ENCODE data around the gene RAB3D. TPM values are rescaled to one million over a fixed set of nuclear protein-coding genes. Genes with fewer than 3 reads are reported as not detected.

Gene RAB3D
- total and polyA plus RNA-seq, 2 of the 4 experiments (the other 2 are of a cell fraction), result 4.8 to 5.5 TPM

DNA sequence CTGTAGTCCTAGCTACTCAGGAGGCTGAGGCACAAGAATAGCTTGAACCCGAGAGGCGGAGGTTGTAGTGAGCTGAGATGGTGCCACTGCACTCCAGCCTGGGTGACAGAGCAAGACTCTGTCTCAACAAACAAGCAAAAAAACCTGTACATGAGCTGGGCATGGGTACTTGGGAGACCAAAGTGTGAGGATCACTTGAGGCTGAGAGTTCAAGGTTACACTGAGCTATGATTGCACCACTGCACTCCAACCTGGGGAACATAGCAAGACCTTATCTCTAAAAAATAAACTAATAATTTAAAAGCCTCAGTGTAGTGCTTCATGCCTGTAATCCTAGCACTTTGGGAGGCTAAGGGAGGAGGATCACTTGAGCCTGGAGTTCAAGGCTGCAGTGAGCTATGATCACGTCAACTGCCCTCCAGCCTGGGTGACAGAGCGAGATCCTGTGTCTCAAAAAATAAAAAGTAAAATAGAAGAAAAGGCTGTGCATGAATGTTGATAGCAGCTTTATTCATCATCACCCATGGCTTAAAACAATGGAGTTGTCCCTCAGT is 64.8 kb downstream of the RAB3D start:
- Histone ChIP-seq H4K8ac (ENCODE audit: low read depth in 2 of 2, low read length in 2 of 2) (no peak overlapping the region), H4K5ac (ENCODE audit: low read depth, low read length) (no peak overlapping the region), H2AK9ac (replicated peaks; ENCODE audit: low read depth, low read length, poor library complexity) (no peak overlapping the region), H2BK120ac (ENCODE audit: low read depth, low read length) (no peak overlapping the region), H3K56ac (ENCODE audit: extremely low read depth, insufficient read depth, low read length) (no peak overlapping the region), H2AK5ac (ENCODE audit: low read depth, low read length) (no peak overlapping the region), H3K23ac (ENCODE audit: low read depth, low read length) (no peak overlapping the region), H3K9ac (ENCODE audit: low read depth, low read length) (no peak overlapping the region), H3K4ac (ENCODE audit: low read depth, low read length) (no peak overlapping the region), H2BK20ac (ENCODE audit: low read depth, low read length) (no peak overlapping the region), H3K4me2 (ENCODE audit: low read depth, low read length) (no peak overlapping the region), H3K14ac (replicated peaks; ENCODE audit: low read depth, low read length) (no peak overlapping the region), H3K36me3 (ENCODE audit: control insufficient read depth, insufficient read depth, low read length) (no peaks in the 10 kb centered on the region), H2BK15ac (ENCODE audit: low read depth, low read length) (no peak overlapping the region), H3K9me1 (ENCODE audit: insufficient read depth, low read length) (no peaks in the 10 kb centered on the region), H3K18ac (ENCODE audit: low read depth, low read length) (no peak overlapping the region), H3K27me3 (ENCODE audit: control insufficient read depth, insufficient read depth, low read length) (peaks cover 3% of the 10 kb centered on the region), H4K20me1 (ENCODE audit: insufficient read depth, low read length) (no peaks in the 10 kb centered on the region), H2BK5ac (ENCODE audit: low read depth, low read length, poor library complexity, severe bottlenecking) (no peak overlapping the region), H3K79me1 (ENCODE audit: low read depth in 1 of 2, low read length in 2 of 2) (no peaks in the 10 kb centered on the region), H3K4me3 (ENCODE audit: insufficient read depth, low read depth, low read length) (no peak overlapping the region), H4K91ac (ENCODE audit: insufficient read depth, low read depth, low read length) (no peak overlapping the region), H3K27ac (ENCODE audit: insufficient read depth, low read length) (no peak overlapping the region), H3K4me1 (ENCODE audit: control insufficient read depth, insufficient read depth, low read length) (peaks cover 3% of the 10 kb centered on the region; the same call in 1 of the 2 replicates), H2AFZ (replicated peaks; ENCODE audit: low read length, poor library complexity) (no peak overlapping the region), H3K9me3 (ENCODE audit: control insufficient read depth, insufficient read depth, low read length) (no peaks in the 10 kb centered on the region)
- ATAC-seq (ENCODE audit: low read depth), result no peak
- intact Hi-C loops (cut with micrococcal nuclease) (no loop called here), in situ Hi-C loops (cut with MboI; ENCODE audit: low sequenced_read_pairs) (no loop called here), dilution Hi-C loops (cut with HindIII; ENCODE audit: low sequenced_read_pairs, unreplicated experiment) (no loop called here)
- no peak for TF ChIP-seq BHLHE40 (IDR thresholded peaks at IDR 0.05; ENCODE audit: low read depth, low read length)
- no peak for TF ChIP-seq RAD21 (IDR thresholded peaks at IDR 0.05; ENCODE audit: low read length)
- TF ChIP-seq NFE2L2 (IDR thresholded peaks at IDR 0.05; ENCODE audit: low read depth, low read length), result no peak
- no peak for TF ChIP-seq POLR2A (IDR thresholded peaks at IDR 0.05; ENCODE audit: low read depth, low read length)
- TF ChIP-seq, protein P1, sequence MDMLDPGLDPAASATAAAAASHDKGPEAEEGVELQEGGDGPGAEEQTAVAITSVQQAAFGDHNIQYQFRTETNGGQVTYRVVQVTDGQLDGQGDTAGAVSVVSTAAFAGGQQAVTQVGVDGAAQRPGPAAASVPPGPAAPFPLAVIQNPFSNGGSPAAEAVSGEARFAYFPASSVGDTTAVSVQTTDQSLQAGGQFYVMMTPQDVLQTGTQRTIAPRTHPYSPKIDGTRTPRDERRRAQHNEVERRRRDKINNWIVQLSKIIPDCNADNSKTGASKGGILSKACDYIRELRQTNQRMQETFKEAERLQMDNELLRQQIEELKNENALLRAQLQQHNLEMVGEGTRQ (IDR thresholded peaks at IDR 0.05; ENCODE audit: low read depth, low read length), result no peak
- TF ChIP-seq CEBPB (IDR thresholded peaks at IDR 0.05; ENCODE audit: low read depth, low read length), result no peak
- no peak for TF ChIP-seq MXI1 (IDR thresholded peaks at IDR 0.05; ENCODE audit: borderline replicate concordance, low read depth, low read length)
- TF ChIP-seq, protein P2, sequence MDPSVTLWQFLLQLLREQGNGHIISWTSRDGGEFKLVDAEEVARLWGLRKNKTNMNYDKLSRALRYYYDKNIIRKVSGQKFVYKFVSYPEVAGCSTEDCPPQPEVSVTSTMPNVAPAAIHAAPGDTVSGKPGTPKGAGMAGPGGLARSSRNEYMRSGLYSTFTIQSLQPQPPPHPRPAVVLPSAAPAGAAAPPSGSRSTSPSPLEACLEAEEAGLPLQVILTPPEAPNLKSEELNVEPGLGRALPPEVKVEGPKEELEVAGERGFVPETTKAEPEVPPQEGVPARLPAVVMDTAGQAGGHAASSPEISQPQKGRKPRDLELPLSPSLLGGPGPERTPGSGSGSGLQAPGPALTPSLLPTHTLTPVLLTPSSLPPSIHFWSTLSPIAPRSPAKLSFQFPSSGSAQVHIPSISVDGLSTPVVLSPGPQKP (IDR thresholded peaks at IDR 0.05; ENCODE audit: borderline replicate concordance, low read depth, low read length), result no peak
- no peak for TF ChIP-seq MAFK (IDR thresholded peaks at IDR 0.05; ENCODE audit: low read depth, low read length)
- TF ChIP-seq RFX5 (IDR thresholded peaks at IDR 0.05; ENCODE audit: low read depth, low read length), result no peak
- TF ChIP-seq CHD1 (IDR thresholded peaks at IDR 0.05; ENCODE audit: low read depth, low read length), result no peak
- no peak for TF ChIP-seq SMC3 (IDR thresholded peaks at IDR 0.05; ENCODE audit: low read depth, low read length)
- no peak for TF ChIP-seq FOS (IDR thresholded peaks at IDR 0.05; ENCODE audit: low read depth, low read length)
- no peak for TF ChIP-seq RCOR1 (IDR thresholded peaks at IDR 0.05; ENCODE audit: insufficient replicate concordance, low read length)
- TF ChIP-seq, protein P3, sequence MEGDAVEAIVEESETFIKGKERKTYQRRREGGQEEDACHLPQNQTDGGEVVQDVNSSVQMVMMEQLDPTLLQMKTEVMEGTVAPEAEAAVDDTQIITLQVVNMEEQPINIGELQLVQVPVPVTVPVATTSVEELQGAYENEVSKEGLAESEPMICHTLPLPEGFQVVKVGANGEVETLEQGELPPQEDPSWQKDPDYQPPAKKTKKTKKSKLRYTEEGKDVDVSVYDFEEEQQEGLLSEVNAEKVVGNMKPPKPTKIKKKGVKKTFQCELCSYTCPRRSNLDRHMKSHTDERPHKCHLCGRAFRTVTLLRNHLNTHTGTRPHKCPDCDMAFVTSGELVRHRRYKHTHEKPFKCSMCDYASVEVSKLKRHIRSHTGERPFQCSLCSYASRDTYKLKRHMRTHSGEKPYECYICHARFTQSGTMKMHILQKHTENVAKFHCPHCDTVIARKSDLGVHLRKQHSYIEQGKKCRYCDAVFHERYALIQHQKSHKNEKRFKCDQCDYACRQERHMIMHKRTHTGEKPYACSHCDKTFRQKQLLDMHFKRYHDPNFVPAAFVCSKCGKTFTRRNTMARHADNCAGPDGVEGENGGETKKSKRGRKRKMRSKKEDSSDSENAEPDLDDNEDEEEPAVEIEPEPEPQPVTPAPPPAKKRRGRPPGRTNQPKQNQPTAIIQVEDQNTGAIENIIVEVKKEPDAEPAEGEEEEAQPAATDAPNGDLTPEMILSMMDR (conservative IDR thresholded peaks at IDR 0.05; ENCODE audit: low read depth, low read length), result no peak
- TF ChIP-seq MAZ (IDR thresholded peaks at IDR 0.05; ENCODE audit: borderline replicate concordance, low read depth, low read length), result no peak
- no TSS peak for BruUV-seq (replicated peaks)
- ChIA-PET CTCF (no interaction called here), POLR2A (ENCODE audit: unreplicated experiment) (no interaction called here)
- WGBS, 2 experiments (ENCODE audit: extremely low coverage in 2 of 2, insufficient read length in 1 of 2), result no CpG with 5 or more reads among the region's 4 CpGs
- no peak for DNase-seq
